GM12878 (cell line): Measurements from ENCODE around the gene LARGE1. TPM values are rescaled to one million over a fixed set of nuclear protein-coding genes. Genes with fewer than 3 reads are reported as not detected.

Experiments
- ATAC-seq: fragments of 200-7000 bp; cut with Tn5 transposase; 3 replicates; pipeline ENCODE4 v1.9.1; 2020; ENCODE audit warnings: mild to moderate bottlenecking, moderate library complexity
- BruUV-seq: library from RNA; stranded (reverse); fragments of 400-500 nt; replicated peaks from 2 replicates; lab custom pipeline; 2021; lab: Mats Ljungman, UMichigan
- CTCF ChIA-PET: fragments of 300-600 bp; sonication (Branson Sonifier 250); formaldehyde crosslinking; extraction: SDS; loops from one replicate; lab custom pipeline; 2021; ENCODE audit warnings: inconsistent platforms; lab: Yijun Ruan, JAX
- POLR2A ChIA-PET: fragments of 350-600 bp; formaldehyde crosslinking; extraction: SDS; loops from one replicate; lab custom pipeline; 2021; ENCODE audit warnings: inconsistent platforms; lab: Charles Lee
- RAD21 ChIA-PET: fragments of 300-600 bp; sonication (Branson Sonifier 250); formaldehyde crosslinking; loops from one replicate; lab custom pipeline; 2023; ENCODE audit warnings: antibody characterized with exemption; ENCODE audit not compliant: unreplicated experiment; lab: Charles Lee
- SMC1A ChIA-PET: fragments of 300-600 bp; sonication (Branson Sonifier 250); formaldehyde crosslinking; loops from one replicate; lab custom pipeline; 2023; ENCODE audit not compliant: unreplicated experiment, uncharacterized antibody; lab: Charles Lee
- DNase-seq: peaks from one replicate; pipeline ENCODE4 v3.0.0-alpha.2; 2011; ENCODE audit warnings: low read depth, low spot score
- FAIRE-seq: peaks from 3 replicates; lab custom pipeline; 2011; peaks lifted over from hg19 to GRCh38; lab: Jason Lieb, UNC
- H2AFZ ChIP-seq: 2 replicates; pipeline ENCODE4 v1.6.0; 2011; ENCODE audit warnings: low read depth, low read length, control low read depth; ENCODE audit not compliant: control insufficient read depth
- H3K27ac ChIP-seq: 2 replicates; pipeline ENCODE4 v1.5.1; 2011; ENCODE audit warnings: control low read depth; ENCODE audit not compliant: control insufficient read depth, insufficient read depth
- H3K27me3 ChIP-seq, 2 experiments: replicated peaks in 1 of 2; 2 replicates each; pipeline versions ENCODE4 v1.6.0 to v1.6.1; 2011; ENCODE audit warnings: low read length in 1 of 2; ENCODE audit not compliant: control insufficient read depth in 2 of 2, insufficient read depth in 2 of 2
- H3K36me3 ChIP-seq, 2 experiments: 2 replicates each; pipeline ENCODE4 v1.5.1; 2011; ENCODE audit warnings: low read length in 1 of 2; ENCODE audit not compliant: control insufficient read depth in 2 of 2, insufficient read depth in 2 of 2
- H3K4me1 ChIP-seq: 2 replicates; pipeline ENCODE4 v1.6.1; 2011; ENCODE audit warnings: mild to moderate bottlenecking, low read length, moderate library complexity, mixed read lengths; ENCODE audit not compliant: control insufficient read depth, insufficient read depth
- H3K4me2 ChIP-seq: 2 replicates; pipeline ENCODE4 v1.6.0; 2011; ENCODE audit warnings: control low read depth; ENCODE audit not compliant: control insufficient read depth, insufficient read depth
- H3K4me3 ChIP-seq: fragments of 200-600 bp; sonication (generic); 2 replicates; pipeline ENCODE4 v1.5.1; 2016
- H3K79me2 ChIP-seq: 2 replicates; pipeline ENCODE4 v1.6.0; 2011; ENCODE audit warnings: low read length; ENCODE audit not compliant: control insufficient read depth, insufficient read depth
- H3K9ac ChIP-seq: 2 replicates; pipeline ENCODE4 v1.8.0; 2011; ENCODE audit warnings: low read length, control low read depth, mixed read lengths; ENCODE audit not compliant: control insufficient read depth, insufficient read depth
- H3K9me3 ChIP-seq: replicated peaks from 3 replicates; pipeline ENCODE4 v1.5.1; 2011; ENCODE audit warnings: mild to moderate bottlenecking, low read length; ENCODE audit not compliant: control insufficient read depth, insufficient read depth
- H4K20me1 ChIP-seq: 2 replicates; pipeline ENCODE4 v1.6.0; 2011; ENCODE audit not compliant: control insufficient read depth, insufficient read depth
- POLR2AphosphoS2 ChIP-seq: IDR thresholded peaks from 2 replicates; pipeline ENCODE4 v1.6.1; 2011; ENCODE audit warnings: low read depth, mild to moderate bottlenecking, low read length, improper control_type of control experiment, moderate library complexity
- RUNX3 ChIP-seq: IDR thresholded peaks from 2 replicates; pipeline ENCODE4 v1.6.1; 2012; ENCODE audit warnings: low read length, inconsistent platforms
- SIX5 ChIP-seq: IDR thresholded peaks from 2 replicates; pipeline ENCODE4 v1.6.1; 2011; ENCODE audit warnings: mild to moderate bottlenecking, low read depth, low read length, moderate library complexity; ENCODE audit not compliant: severe bottlenecking
- TCF3 ChIP-seq: IDR thresholded peaks from 2 replicates; pipeline ENCODE4 v1.6.1; 2012; ENCODE audit warnings: low read depth, mild to moderate bottlenecking, low read length, borderline replicate concordance; ENCODE audit not compliant: insufficient read depth
- WGBS: methylation state at CpG from one replicate; pipeline ENCODE4 v1.1.6; 2016; ENCODE audit warnings: low lambda C conversion rate; ENCODE audit not compliant: insufficient replicate concordance, insufficient coverage; ENCODE audit errors: missing lambda C conversion rate; 5-methylcytosine and 5-hydroxymethylcytosine counted together
- in situ Hi-C: fragments of 300-500 bp; cut with MboI; formaldehyde crosslinking; loops from 9 replicates; pipeline ENCODE4 v1.14.3; 2018; ENCODE audit warnings: mixed read lengths
- intact Hi-C: fragments of 100-400 bp; cut with micrococcal nuclease; formaldehyde crosslinking; loops from one replicate; pipeline ENCODE4 v1.14.2; 2022; ENCODE audit not compliant: unreplicated experiment
- polyA plus RNA-seq, 11 experiments: library from polyadenylated mRNA; depleted of rRNA in 4 of 11; unstranded in 6 of 11; stranded (reverse) in 5 of 11; fragments of >200 nt; fragmentation: Nextera tagmentation in 4 of 11; fragmentation: Illumina TruSeq in 1 of 11; extraction: Ambion mirVana in 4 of 11; extraction: Trizol in 1 of 11; gene quantifications; 1 replicate in 1 of 11; 2 replicates in 10 of 11; pipeline versions ENCODE4 v1.2.1 to v1.2.3, GENCODE V29; 2011 to 2016; ENCODE audit warnings: inconsistent platforms in 2 of 11, missing spikeins in 2 of 11, low read depth in 1 of 11
- total RNA-seq, 4 experiments: library from RNA; depleted of rRNA in 3 of 4; stranded (reverse); fragments of >200 nt in 3 of 4; fragmentation: Illumina TruSeq in 1 of 4; extraction: Trizol in 1 of 4; gene quantifications; 2 replicates each; pipeline versions ENCODE4 v1.2.1 to v1.2.3, GENCODE V29; 2013 to 2021
- TF ChIP-seq, protein P1 (sequence below): IDR thresholded peaks from 2 replicates; pipeline ENCODE4 v1.6.1; 2011; ENCODE audit warnings: borderline replicate concordance, low read depth, mild to moderate bottlenecking, moderate library complexity, low read length; ENCODE audit not compliant: insufficient read depth, poor library complexity, severe bottlenecking
- TF ChIP-seq, protein P2 (sequence below): fragments of 450-650 bp; conservative IDR thresholded peaks from 2 replicates; pipeline ENCODE4 v1.6.1; 2017; ENCODE audit warnings: mild to moderate bottlenecking, moderate library complexity

Gene LARGE1
- total and polyA plus RNA-seq, 10 of the 15 experiments (the other 5 are each of a cell fraction or from before 2014, with no cell fraction given) = 3.2 to 41.4 (median 17.3) TPM

DNA sequence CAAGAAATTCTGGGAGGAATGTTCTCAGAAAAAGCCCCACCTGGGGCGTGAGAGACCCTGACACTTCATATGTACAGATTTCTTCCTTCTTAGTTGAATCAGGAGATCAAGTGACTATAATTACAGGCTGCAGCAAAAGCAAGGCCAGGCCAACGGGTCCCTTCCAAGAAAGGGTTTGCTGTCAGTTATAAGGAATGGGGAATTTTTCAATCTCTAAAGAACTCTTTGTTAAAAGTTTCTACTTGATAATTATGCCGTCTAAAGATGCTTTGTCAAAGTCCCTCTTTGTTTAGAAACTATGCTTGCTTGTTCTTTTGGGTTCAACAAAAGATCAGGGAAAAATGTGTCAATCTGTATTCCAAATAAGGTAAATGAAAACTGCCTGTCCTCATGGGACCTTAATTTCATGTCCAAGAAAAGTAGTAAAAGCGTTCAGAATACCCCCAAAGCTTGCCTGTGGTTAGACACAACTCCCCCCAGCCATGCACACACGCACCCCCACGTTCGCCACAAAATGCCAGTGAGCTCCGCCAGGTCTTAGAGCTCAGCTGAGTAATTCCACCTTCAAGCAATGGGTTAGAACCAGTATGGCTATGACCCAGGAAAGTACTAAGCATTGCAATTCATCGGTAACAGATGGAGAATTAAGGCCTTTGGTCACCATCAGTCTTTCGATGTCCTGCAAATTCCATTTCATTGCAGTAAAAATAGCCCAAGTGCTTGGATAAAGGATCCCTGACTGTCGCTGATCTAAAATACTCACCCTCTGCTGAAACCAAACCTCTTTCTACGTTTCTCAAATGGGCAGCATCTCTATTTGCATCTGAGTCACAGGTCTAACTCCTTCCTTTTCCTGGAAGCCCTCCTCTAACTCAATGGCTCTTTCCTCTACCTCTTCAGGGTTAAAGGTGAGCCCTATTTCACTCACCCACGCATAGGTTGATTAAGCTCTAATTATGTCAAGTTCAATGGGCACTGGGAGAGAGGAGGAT lies 442.9 kb downstream of the LARGE1 start:
- DNase-seq (no peak), ATAC-seq (no peak), FAIRE-seq (no peak)
- in situ Hi-C loops (loop anchor here (10.0 kb wide), 1 partner anchor 1647 kb away; no protein-coding TSS in a partner anchor), intact Hi-C loops (no loop called here)
- no peaks in the 10 kb centered on the region for H3K9me3 ChIP-seq
- no peak for TF ChIP-seq SIX5
- peak; percentile 25; the same call in 1 of the 2 replicates for TF ChIP-seq RUNX3
- TF ChIP-seq, protein P1, sequence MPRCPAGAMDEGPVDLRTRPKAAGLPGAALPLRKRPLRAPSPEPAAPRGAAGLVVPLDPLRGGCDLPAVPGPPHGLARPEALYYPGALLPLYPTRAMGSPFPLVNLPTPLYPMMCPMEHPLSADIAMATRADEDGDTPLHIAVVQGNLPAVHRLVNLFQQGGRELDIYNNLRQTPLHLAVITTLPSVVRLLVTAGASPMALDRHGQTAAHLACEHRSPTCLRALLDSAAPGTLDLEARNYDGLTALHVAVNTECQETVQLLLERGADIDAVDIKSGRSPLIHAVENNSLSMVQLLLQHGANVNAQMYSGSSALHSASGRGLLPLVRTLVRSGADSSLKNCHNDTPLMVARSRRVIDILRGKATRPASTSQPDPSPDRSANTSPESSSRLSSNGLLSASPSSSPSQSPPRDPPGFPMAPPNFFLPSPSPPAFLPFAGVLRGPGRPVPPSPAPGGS = peak; percentile 70
- no peak for TF ChIP-seq POLR2AphosphoS2
- 0 out of 2 replicates have a peak, but pooled peaks have one; percentile 13 for TF ChIP-seq TCF3
- TF ChIP-seq, protein P2, sequence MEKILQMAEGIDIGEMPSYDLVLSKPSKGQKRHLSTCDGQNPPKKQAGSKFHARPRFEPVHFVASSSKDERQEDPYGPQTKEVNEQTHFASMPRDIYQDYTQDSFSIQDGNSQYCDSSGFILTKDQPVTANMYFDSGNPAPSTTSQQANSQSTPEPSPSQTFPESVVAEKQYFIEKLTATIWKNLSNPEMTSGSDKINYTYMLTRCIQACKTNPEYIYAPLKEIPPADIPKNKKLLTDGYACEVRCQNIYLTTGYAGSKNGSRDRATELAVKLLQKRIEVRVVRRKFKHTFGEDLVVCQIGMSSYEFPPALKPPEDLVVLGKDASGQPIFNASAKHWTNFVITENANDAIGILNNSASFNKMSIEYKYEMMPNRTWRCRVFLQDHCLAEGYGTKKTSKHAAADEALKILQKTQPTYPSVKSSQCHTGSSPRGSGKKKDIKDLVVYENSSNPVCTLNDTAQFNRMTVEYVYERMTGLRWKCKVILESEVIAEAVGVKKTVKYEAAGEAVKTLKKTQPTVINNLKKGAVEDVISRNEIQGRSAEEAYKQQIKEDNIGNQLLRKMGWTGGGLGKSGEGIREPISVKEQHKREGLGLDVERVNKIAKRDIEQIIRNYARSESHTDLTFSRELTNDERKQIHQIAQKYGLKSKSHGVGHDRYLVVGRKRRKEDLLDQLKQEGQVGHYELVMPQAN = no peak
- H3K79me2 ChIP-seq = no peaks in the 10 kb centered on the region
- no peaks in the 10 kb centered on the region for H3K36me3 ChIP-seq
- RAD21 ChIA-PET = interaction anchor here (2.5 kb wide), 1 partner anchor 42 kb away, joined by 6 read pairs; no protein-coding TSS in a partner anchor
- no peak overlapping the region for H3K4me3 ChIP-seq
- no peak overlapping the region for H3K4me2 ChIP-seq
- SMC1A ChIA-PET = interaction anchor here (1.7 to 2.1 kb wide), 3 partner anchors 17 to 176 kb away, joined by 5 to 7 read pairs (median 5); no protein-coding TSS in a partner anchor
- CTCF ChIA-PET = interaction anchor here (1.1 kb wide), 1 partner anchor 23 kb away, joined by 5 read pairs; no protein-coding TSS in a partner anchor
- no peaks in the 10 kb centered on the region for H3K27me3 ChIP-seq
- BruUV-seq = no TSS peak
- H2AFZ ChIP-seq = no peak overlapping the region
- H3K9ac ChIP-seq = no peak overlapping the region
- H3K4me1 ChIP-seq = peaks cover 19% of the 10 kb centered on the region
- POLR2A ChIA-PET = no interaction called here
- H3K27ac ChIP-seq = no peak overlapping the region
- WGBS = 41% methylated on average over 13 of the region's 13 CpGs
- H4K20me1 ChIP-seq = no peaks in the 10 kb centered on the region
